ENCODE data around the gene UCKL1. TPM values are rescaled to one million over a fixed set of nuclear protein-coding genes. Genes with fewer than 3 reads are reported as not detected.

UCKL1 gene
- total and polyA plus RNA-seq, 2 experiments from 2014 or later: 18.5 to 52.2 TPM

GRCh38 chr20:63942969-63943807 lies 13.0 kb downstream of the UCKL1 start:
- no peak overlapping the region for H3K4me3 ChIP-seq
- TF ChIP-seq EZH2 (IDR thresholded peaks at IDR 0.05; ENCODE audit: borderline replicate concordance) (no peak), EZH2phosphoT487 (IDR thresholded peaks at IDR 0.05; ENCODE audit: low read depth, severe bottlenecking, unreplicated experiment) (no peak), CTCF (IDR thresholded peaks at IDR 0.05; ENCODE audit: poor library complexity) (no peak)
- H3K79me2 ChIP-seq: peaks cover 44% of the 10 kb centered on the region
- H3K27me3 ChIP-seq: no peaks in the 10 kb centered on the region
- no peaks in the 10 kb centered on the region for H3K4me1 ChIP-seq (ENCODE audit: insufficient read depth)
- H3K27ac ChIP-seq: no peak overlapping the region
- 96% methylated on average over 19 of the region's 19 CpGs for WGBS (ENCODE audit: low lambda C conversion rate, missing lambda C conversion rate)
- no peak overlapping the region for H3K4me2 ChIP-seq
- H4K20me1 ChIP-seq (ENCODE audit: insufficient read depth, poor library complexity, severe bottlenecking): peaks cover 46% of the 10 kb centered on the region
- no peaks in the 10 kb centered on the region for H3K36me3 ChIP-seq (replicated peaks; ENCODE audit: insufficient read depth, low read depth)
- no peaks in the 10 kb centered on the region for H3K9me3 ChIP-seq (ENCODE audit: low read depth)
- no peak overlapping the region for H2AFZ ChIP-seq
- no peak for DNase-seq (ENCODE audit: low spot score)
- no peaks in the 10 kb centered on the region for H3K9me2 ChIP-seq (replicated peaks; ENCODE audit: insufficient read depth)

- Histone ChIP-seq H4K20me1 (ENCODE audit: insufficient read depth, poor library complexity, severe bottlenecking) (peaks cover 38% of the 10 kb centered on the region), H3K4me2 (no peak overlapping the region), H3K9me3 (ENCODE audit: low read depth) (no peaks in the 10 kb centered on the region), H3K36me3 (replicated peaks; ENCODE audit: insufficient read depth, low read depth) (no peaks in the 10 kb centered on the region), H3K9me2 (replicated peaks; ENCODE audit: insufficient read depth) (no peaks in the 10 kb centered on the region), H3K27me3 (no peaks in the 10 kb centered on the region), H3K4me3 (no peak overlapping the region), H3K79me2 (peaks cover 38% of the 10 kb centered on the region), H3K27ac (no peak overlapping the region), H2AFZ (no peak overlapping the region), H3K4me1 (ENCODE audit: insufficient read depth) (no peaks in the 10 kb centered on the region)
- no peak for DNase-seq (ENCODE audit: low spot score)
- 85% methylated on average over 21 of the region's 30 CpGs for WGBS (ENCODE audit: low lambda C conversion rate, missing lambda C conversion rate)
- TF ChIP-seq CTCF (IDR thresholded peaks at IDR 0.05; ENCODE audit: poor library complexity): no peak
- no peak for TF ChIP-seq EZH2phosphoT487 (IDR thresholded peaks at IDR 0.05; ENCODE audit: low read depth, severe bottlenecking, unreplicated experiment)
- no peak for TF ChIP-seq EZH2 (IDR thresholded peaks at IDR 0.05; ENCODE audit: borderline replicate concordance)
These were observed 13.8 kb downstream of the UCKL1 start for GRCh38 chr20:63942250-63942951.

GRCh38 chr20:63941282-63942081 lies 14.7 kb downstream of the UCKL1 start:
- H4K20me1 ChIP-seq (ENCODE audit: insufficient read depth, poor library complexity, severe bottlenecking): peaks cover 29% of the 10 kb centered on the region
- peaks cover 29% of the 10 kb centered on the region for H3K79me2 ChIP-seq
- no peaks in the 10 kb centered on the region for H3K9me3 ChIP-seq (ENCODE audit: low read depth)
- H3K27ac ChIP-seq: no peak overlapping the region
- no peaks in the 10 kb centered on the region for H3K9me2 ChIP-seq (replicated peaks; ENCODE audit: insufficient read depth)
- TF ChIP-seq EZH2phosphoT487 (IDR thresholded peaks at IDR 0.05; ENCODE audit: low read depth, severe bottlenecking, unreplicated experiment) (no peak), CTCF (IDR thresholded peaks at IDR 0.05; ENCODE audit: poor library complexity) (no peak), EZH2 (IDR thresholded peaks at IDR 0.05; ENCODE audit: borderline replicate concordance) (no peak)
- no peaks in the 10 kb centered on the region for H3K27me3 ChIP-seq
- no peak overlapping the region for H3K4me2 ChIP-seq
- no peak overlapping the region for H2AFZ ChIP-seq
- H3K4me1 ChIP-seq (ENCODE audit: insufficient read depth): no peaks in the 10 kb centered on the region
- no peak for DNase-seq (ENCODE audit: low spot score)
- H3K36me3 ChIP-seq (replicated peaks; ENCODE audit: insufficient read depth, low read depth): no peaks in the 10 kb centered on the region
- 93% methylated on average over 22 of the region's 39 CpGs for WGBS (ENCODE audit: low lambda C conversion rate, missing lambda C conversion rate)
- H3K4me3 ChIP-seq: no peak overlapping the region

Data from hepatocyte (in vitro differentiated cells).